CD4-positive, alpha-beta T cell (primary cell): Measurements from ENCODE around the gene CHST15. TPM values are rescaled to one million over a fixed set of nuclear protein-coding genes. Genes with fewer than 3 reads are reported as not detected.

Source experiments
- ATAC-seq: fragments of 200-7000 bp; cut with Tn5 transposase; one replicate; pipeline ENCODE4 v1.10.0; 2022; ENCODE audit warnings: mild to moderate bottlenecking; ENCODE audit not compliant: poor library complexity
- CTCF ChIA-PET: fragments of 350-600 bp; sonication (Branson Sonifier 250); formaldehyde crosslinking; loops from one replicate; lab custom pipeline; 2021; ENCODE audit warnings: antibody characterized with exemption, inconsistent platforms; lab: Charles Lee
- POLR2A ChIA-PET: fragments of 350-600 bp; sonication (Branson Sonifier 250); formaldehyde crosslinking; loops from one replicate; lab custom pipeline; 2021; ENCODE audit warnings: antibody characterized with exemption, inconsistent platforms; lab: Charles Lee
- DNase-seq, 14 experiments: peaks; one replicate each; pipeline ENCODE4 v3.0.0-alpha.2; 2013 to 2020; ENCODE audit warnings: mixed read lengths in 2 of 14
- H3K27ac ChIP-seq, 2 donors: one replicate each; pipeline versions ENCODE4 v1.5.1 to v1.7.0; 2013; ENCODE audit warnings: low read length in 2 of 2, low read depth in 1 of 2, mild to moderate bottlenecking in 1 of 2
- H3K27me3 ChIP-seq, 2 experiments: 1 replicate in 1 of 2; 2 replicates in 1 of 2; pipeline versions ENCODE4 v1.6.1 to v1.7.0; 2013; ENCODE audit warnings: low read length in 2 of 2, control low read depth in 1 of 2, mild to moderate bottlenecking in 1 of 2, moderate library complexity in 1 of 2; ENCODE audit not compliant: insufficient read depth in 2 of 2, control insufficient read depth in 1 of 2
- H3K36me3 ChIP-seq: one replicate; pipeline ENCODE4 v1.6.1; 2013; ENCODE audit warnings: low read length, control low read depth; ENCODE audit not compliant: insufficient read depth
- H3K4me1 ChIP-seq: one replicate; pipeline ENCODE4 v1.6.1; 2013; ENCODE audit warnings: low read length, control low read depth; ENCODE audit not compliant: insufficient read depth
- H3K4me3 ChIP-seq: one replicate; pipeline ENCODE4 v1.5.1; 2013; ENCODE audit warnings: mild to moderate bottlenecking, low read length, moderate library complexity
- H3K9me3 ChIP-seq, 2 experiments: 1 replicate in 1 of 2; 2 replicates in 1 of 2; pipeline versions ENCODE4 v1.6.1 to v1.7.0; 2013; ENCODE audit warnings: low read length in 2 of 2, mild to moderate bottlenecking in 2 of 2, control low read depth in 1 of 2, moderate library complexity in 1 of 2; ENCODE audit not compliant: control insufficient read depth in 1 of 2, insufficient read depth in 1 of 2
- H3K27ac Mint-ChIP-seq: one replicate; pipeline ENCODE4 v1.8.0; 2020; ENCODE audit warnings: mixed read lengths
- H3K27me3 Mint-ChIP-seq: one replicate; pipeline ENCODE4 v1.8.0; 2021; ENCODE audit warnings: mixed read lengths
- H3K36me3 Mint-ChIP-seq: one replicate; pipeline ENCODE4 v1.8.0; 2021; ENCODE audit warnings: low read depth, mixed read lengths
- H3K4me1 Mint-ChIP-seq: one replicate; pipeline ENCODE4 v1.8.0; 2021; ENCODE audit warnings: low read depth, mixed read lengths
- H3K4me3 Mint-ChIP-seq: one replicate; pipeline ENCODE4 v1.8.0; 2020; ENCODE audit warnings: mild to moderate bottlenecking, mixed read lengths
- H3K9me3 Mint-ChIP-seq: one replicate; pipeline ENCODE4 v1.8.0; 2020; ENCODE audit warnings: mixed read lengths
- intact Hi-C, 2 experiments: fragments of 100-400 bp; cut with DNase I in 1 of 2; cut with micrococcal nuclease in 1 of 2; formaldehyde crosslinking; loops; one replicate each; pipeline versions ENCODE4 v1.15.1 to v1.9.0; 2023 to 2025; cut with DNase I, micrococcal nuclease
- total RNA-seq, 174 experiments: library from RNA in 2 of 174; stranded (reverse) in 2 of 174; gene quantifications; one replicate each; pipeline ENCODE4 v1.2.3 and lab custom pipeline; 2021 to 2026
- TF ChIP-seq, protein P1 (sequence below): fragments of 200-600 bp; IDR thresholded peaks from one replicate; pipeline ENCODE4 v1.8.0; 2022; ENCODE audit warnings: antibody characterized with exemption, mild to moderate bottlenecking

The CHST15 gene
- total RNA-seq, 2 experiments from 2014 or later, result 0.42 to 0.52 TPM

- Histone ChIP-seq H3K4me3 (no peak overlapping the region), H3K4me1 (no peaks in the 10 kb centered on the region), H3K9me3 (no peaks in the 10 kb centered on the region), H3K36me3 (no peaks in the 10 kb centered on the region), H3K27me3 (no peaks in the 10 kb centered on the region), H3K27ac (no peak overlapping the region)
- ChIA-PET CTCF (no interaction called here), POLR2A (no interaction called here)
- no peaks in the 10 kb centered on the region for H3K27me3 Mint-ChIP-seq
- ATAC-seq (no peak), DNase-seq (no peak)
- no peaks in the 10 kb centered on the region for H3K36me3 Mint-ChIP-seq
- TF ChIP-seq, protein P1, sequence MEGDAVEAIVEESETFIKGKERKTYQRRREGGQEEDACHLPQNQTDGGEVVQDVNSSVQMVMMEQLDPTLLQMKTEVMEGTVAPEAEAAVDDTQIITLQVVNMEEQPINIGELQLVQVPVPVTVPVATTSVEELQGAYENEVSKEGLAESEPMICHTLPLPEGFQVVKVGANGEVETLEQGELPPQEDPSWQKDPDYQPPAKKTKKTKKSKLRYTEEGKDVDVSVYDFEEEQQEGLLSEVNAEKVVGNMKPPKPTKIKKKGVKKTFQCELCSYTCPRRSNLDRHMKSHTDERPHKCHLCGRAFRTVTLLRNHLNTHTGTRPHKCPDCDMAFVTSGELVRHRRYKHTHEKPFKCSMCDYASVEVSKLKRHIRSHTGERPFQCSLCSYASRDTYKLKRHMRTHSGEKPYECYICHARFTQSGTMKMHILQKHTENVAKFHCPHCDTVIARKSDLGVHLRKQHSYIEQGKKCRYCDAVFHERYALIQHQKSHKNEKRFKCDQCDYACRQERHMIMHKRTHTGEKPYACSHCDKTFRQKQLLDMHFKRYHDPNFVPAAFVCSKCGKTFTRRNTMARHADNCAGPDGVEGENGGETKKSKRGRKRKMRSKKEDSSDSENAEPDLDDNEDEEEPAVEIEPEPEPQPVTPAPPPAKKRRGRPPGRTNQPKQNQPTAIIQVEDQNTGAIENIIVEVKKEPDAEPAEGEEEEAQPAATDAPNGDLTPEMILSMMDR, result no peak
- H3K9me3 Mint-ChIP-seq, result no peaks in the 10 kb centered on the region
- H3K27ac Mint-ChIP-seq, result no peak overlapping the region
- no peaks in the 10 kb centered on the region for H3K4me1 Mint-ChIP-seq
- H3K4me3 Mint-ChIP-seq, result no peak overlapping the region
- intact Hi-C loops, result no loop called here
Observed at GRCh38 chr10:124020981-124021815, 72.2 kb downstream of the CHST15 start.

DNA sequence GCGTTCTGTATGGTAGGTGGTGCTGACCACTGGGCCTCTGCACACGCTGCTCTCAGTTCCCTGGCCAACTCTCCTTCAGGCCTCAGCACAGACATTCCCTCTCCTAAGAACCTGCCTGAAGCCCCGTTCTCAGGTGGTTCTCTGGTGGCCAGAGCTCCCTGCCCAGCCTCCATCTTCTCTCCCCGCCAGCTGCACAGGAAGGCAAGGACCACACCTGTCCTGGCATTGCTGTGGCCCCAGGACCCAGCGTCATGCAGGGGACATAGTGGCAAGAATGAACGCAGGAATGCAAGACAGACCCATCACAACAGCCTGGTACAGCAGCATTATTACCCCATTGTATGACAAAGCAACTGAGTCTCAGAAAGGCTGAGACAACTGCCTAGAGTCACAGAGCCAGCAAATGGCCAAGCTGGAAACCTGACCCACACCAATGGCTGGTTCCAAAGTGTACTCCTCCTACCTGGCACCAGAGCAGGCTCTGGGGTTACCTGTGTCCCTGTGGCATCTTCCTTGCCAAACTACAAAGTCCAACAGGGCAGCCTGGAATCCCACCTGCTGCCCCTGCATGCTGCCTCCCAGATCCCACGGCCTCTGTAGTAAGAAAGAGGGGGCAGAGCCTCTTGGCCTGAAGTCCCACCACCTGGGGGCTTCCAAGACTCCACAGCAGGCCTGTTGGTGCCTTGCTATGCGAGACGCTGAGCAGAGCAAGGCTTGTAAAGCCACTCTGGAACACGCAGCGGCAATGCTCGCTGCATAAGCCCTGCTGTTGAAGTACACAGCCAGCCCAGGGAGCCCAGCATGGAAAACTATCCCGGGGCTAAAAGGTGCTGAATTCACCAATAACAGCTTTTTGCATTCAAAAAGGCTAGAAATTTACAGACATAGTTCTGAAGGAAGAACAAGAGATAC lies 73.3 kb downstream of the CHST15 start:
- Mint-ChIP-seq H3K4me3 (no peak overlapping the region), H3K4me1 (no peaks in the 10 kb centered on the region), H3K27me3 (no peaks in the 10 kb centered on the region), H3K9me3 (no peaks in the 10 kb centered on the region), H3K36me3 (no peaks in the 10 kb centered on the region), H3K27ac (no peak overlapping the region)
- CTCF ChIA-PET, result no interaction called here
- no peaks in the 10 kb centered on the region for H3K27me3 ChIP-seq
- no peaks in the 10 kb centered on the region for H3K36me3 ChIP-seq
- H3K4me3 ChIP-seq, result no peak overlapping the region
- POLR2A ChIA-PET, result no interaction called here
- DNase-seq, result no peak
- H3K27ac ChIP-seq, result no peak overlapping the region
- ATAC-seq, result no peak
- H3K4me1 ChIP-seq, result no peaks in the 10 kb centered on the region
- TF ChIP-seq, protein P1, result no peak
- no peaks in the 10 kb centered on the region for H3K9me3 ChIP-seq
- intact Hi-C loops, result no loop called here

- ATAC-seq (no peak), DNase-seq (no peak)
- intact Hi-C loops, result no loop called here
- Histone ChIP-seq H3K27me3 (no peaks in the 10 kb centered on the region), H3K4me1 (no peaks in the 10 kb centered on the region), H3K9me3 (peaks cover 0 to 9% of the 10 kb centered on the region in 2 experiments), H3K36me3 (no peaks in the 10 kb centered on the region), H3K27ac (no peak overlapping the region), H3K4me3 (no peak overlapping the region)
- H3K9me3 Mint-ChIP-seq, result no peaks in the 10 kb centered on the region
- TF ChIP-seq, protein P1, result no peak
- no peaks in the 10 kb centered on the region for H3K4me1 Mint-ChIP-seq
- CTCF ChIA-PET, result no interaction called here
- no peaks in the 10 kb centered on the region for H3K27me3 Mint-ChIP-seq
- no peak overlapping the region for H3K27ac Mint-ChIP-seq
- POLR2A ChIA-PET, result no interaction called here
- no peaks in the 10 kb centered on the region for H3K36me3 Mint-ChIP-seq
- H3K4me3 Mint-ChIP-seq, result no peak overlapping the region
Observed at GRCh38 chr10:124018886-124019525, 74.4 kb downstream of the CHST15 start.
